Thyroid gland (tissue), 4 donors: Measurements from ENCODE around the gene DSCAM.

Source experiments
- POLR2A ChIP-seq, 2 donors: fragments of 450-650 bp; IDR thresholded peaks; one replicate each; pipeline ENCODE4 v1.6.1; 2017; ENCODE audit warnings: antibody characterized with exemption in 2 of 2, mild to moderate bottlenecking in 2 of 2, moderate library complexity in 1 of 2
- TF ChIP-seq, protein P1 (sequence below), 6 experiments: fragments of 200-600 bp in 3 of 6; fragments of 450-650 bp in 3 of 6; sonication (generic) in 3 of 6; IDR thresholded peaks; one replicate each; pipeline ENCODE4 v1.5.1; 2016 to 2019; ENCODE audit warnings: antibody characterized with exemption in 6 of 6, mild to moderate bottlenecking in 2 of 6, inconsistent platforms in 1 of 6, moderate library complexity in 1 of 6

DNA sequence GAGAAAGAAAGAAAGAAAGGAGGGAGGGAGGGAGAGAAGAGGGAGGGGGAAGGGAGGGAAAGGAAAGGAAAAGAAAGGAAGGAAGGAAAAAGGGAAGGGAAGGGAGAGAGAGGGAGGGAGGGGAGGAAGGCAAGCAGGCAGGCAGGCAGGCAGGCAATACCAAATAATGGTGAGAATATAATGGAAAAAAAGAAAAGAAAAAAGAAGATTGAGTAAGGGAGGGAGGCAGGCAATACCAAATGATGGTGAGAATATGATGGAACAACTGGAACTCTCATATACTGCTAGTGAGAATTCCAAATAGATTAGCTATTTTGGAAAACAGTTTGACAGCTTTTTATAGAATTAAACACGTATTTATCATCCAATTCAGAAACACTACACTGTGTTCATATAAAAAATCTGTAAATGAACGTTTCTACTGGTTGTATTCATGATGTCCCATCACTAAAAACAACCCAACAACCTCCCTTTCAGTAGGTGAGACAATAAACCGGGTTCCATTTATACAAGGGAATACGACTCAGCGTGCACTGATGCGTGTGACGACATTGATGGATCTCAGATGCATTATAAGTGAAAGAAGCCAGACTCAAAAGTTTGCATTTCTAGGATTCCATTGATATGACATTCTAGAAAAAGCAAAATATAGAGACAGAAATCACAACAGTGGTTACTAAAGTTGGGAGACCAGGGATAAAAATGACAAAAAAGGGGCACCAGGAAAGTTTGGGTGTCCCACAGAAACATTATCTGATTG is 226.4 kb downstream of the DSCAM start:
- TF ChIP-seq, protein P1, sequence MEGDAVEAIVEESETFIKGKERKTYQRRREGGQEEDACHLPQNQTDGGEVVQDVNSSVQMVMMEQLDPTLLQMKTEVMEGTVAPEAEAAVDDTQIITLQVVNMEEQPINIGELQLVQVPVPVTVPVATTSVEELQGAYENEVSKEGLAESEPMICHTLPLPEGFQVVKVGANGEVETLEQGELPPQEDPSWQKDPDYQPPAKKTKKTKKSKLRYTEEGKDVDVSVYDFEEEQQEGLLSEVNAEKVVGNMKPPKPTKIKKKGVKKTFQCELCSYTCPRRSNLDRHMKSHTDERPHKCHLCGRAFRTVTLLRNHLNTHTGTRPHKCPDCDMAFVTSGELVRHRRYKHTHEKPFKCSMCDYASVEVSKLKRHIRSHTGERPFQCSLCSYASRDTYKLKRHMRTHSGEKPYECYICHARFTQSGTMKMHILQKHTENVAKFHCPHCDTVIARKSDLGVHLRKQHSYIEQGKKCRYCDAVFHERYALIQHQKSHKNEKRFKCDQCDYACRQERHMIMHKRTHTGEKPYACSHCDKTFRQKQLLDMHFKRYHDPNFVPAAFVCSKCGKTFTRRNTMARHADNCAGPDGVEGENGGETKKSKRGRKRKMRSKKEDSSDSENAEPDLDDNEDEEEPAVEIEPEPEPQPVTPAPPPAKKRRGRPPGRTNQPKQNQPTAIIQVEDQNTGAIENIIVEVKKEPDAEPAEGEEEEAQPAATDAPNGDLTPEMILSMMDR (IDR thresholded peaks at IDR 0.05) = no peak
- no peak for TF ChIP-seq POLR2A (IDR thresholded peaks at IDR 0.05)
